Prostate gland (tissue), 2 donors: ENCODE measurements around the gene B3GALT6.

Source experiments
- CTCF ChIP-seq, 4 experiments: fragments of 200-600 bp in 2 of 4; fragments of 450-650 bp in 2 of 4; sonication (generic) in 2 of 4; IDR thresholded peaks; 1 replicate in 3 of 4; 2 replicates in 1 of 4; pipeline ENCODE4 v1.5.1; 2016 to 2019; ENCODE audit warnings: antibody characterized with exemption in 4 of 4, mild to moderate bottlenecking in 2 of 4, moderate library complexity in 2 of 4
- POLR2A ChIP-seq: fragments of 450-650 bp; IDR thresholded peaks from one replicate; pipeline ENCODE4 v1.6.1; 2016; ENCODE audit warnings: antibody characterized with exemption, mild to moderate bottlenecking
- POLR2AphosphoS5 ChIP-seq: sonication (generic); formaldehyde crosslinking; IDR thresholded peaks from one replicate; pipeline ENCODE4 v1.6.1; 2017; ENCODE audit warnings: antibody characterized with exemption

- no peak for TF ChIP-seq POLR2AphosphoS5
- TF ChIP-seq CTCF (IDR thresholded peaks at IDR 0.05), result no peak
- TF ChIP-seq POLR2A, result no peak
Measured at GRCh38 chr1:1240822-1241587, 9.0 kb downstream of the B3GALT6 start.
